Esophagus squamous epithelium (tissue), 4 donors: Measurements from ENCODE around the gene BAZ2B.

Source experiments
- POLR2A ChIP-seq, 4 donors: fragments of 450-650 bp; IDR thresholded peaks; one replicate each; pipeline ENCODE4 v1.6.1; 2017; ENCODE audit warnings: antibody characterized with exemption in 4 of 4, mild to moderate bottlenecking in 4 of 4, moderate library complexity in 3 of 4
- TF ChIP-seq, protein P1 (sequence below), 6 experiments: fragments of 450-650 bp in 4 of 6; fragments of 200-600 bp in 2 of 6; sonication (generic) in 2 of 6; IDR thresholded peaks; one replicate each; pipeline ENCODE4 v1.5.1; 2016 to 2019; ENCODE audit warnings: antibody characterized with exemption in 6 of 6, mild to moderate bottlenecking in 4 of 6, moderate library complexity in 4 of 6

DNA sequence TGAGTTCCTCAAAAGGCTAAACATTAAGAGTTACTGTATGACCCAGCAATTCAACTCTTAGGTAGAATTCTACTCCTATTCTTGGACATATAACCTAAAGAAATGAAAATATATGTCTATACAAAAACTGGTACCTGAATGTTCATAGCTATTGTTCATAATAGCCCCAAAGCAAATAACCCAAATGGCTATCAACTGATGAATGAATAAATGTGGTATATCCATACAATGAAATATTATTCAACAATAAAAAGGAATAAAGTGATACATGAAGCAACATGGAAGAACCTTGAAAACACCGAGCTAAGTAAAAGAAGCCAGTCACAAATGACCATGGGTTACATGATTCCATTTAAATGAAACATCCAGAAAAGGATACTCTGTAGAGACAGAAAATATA lies 114.6 kb downstream of the BAZ2B start:
- TF ChIP-seq, protein P1, sequence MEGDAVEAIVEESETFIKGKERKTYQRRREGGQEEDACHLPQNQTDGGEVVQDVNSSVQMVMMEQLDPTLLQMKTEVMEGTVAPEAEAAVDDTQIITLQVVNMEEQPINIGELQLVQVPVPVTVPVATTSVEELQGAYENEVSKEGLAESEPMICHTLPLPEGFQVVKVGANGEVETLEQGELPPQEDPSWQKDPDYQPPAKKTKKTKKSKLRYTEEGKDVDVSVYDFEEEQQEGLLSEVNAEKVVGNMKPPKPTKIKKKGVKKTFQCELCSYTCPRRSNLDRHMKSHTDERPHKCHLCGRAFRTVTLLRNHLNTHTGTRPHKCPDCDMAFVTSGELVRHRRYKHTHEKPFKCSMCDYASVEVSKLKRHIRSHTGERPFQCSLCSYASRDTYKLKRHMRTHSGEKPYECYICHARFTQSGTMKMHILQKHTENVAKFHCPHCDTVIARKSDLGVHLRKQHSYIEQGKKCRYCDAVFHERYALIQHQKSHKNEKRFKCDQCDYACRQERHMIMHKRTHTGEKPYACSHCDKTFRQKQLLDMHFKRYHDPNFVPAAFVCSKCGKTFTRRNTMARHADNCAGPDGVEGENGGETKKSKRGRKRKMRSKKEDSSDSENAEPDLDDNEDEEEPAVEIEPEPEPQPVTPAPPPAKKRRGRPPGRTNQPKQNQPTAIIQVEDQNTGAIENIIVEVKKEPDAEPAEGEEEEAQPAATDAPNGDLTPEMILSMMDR (IDR thresholded peaks at IDR 0.05): no peak
- TF ChIP-seq POLR2A (IDR thresholded peaks at IDR 0.05): no peak
